ENCODE data around the gene GPD1L.

The GPD1L gene

GRCh38 chr3:32197991-32198390 is 91.6 kb downstream of the GPD1L start:
- H3K27ac ChIP-seq, result no peak overlapping the region
- TF ChIP-seq CTCF (conservative IDR thresholded peaks at IDR 0.05), result no peak

GRCh38 chr3:32198714-32199113 is 92.3 kb downstream of the GPD1L start:
- H3K27ac ChIP-seq, result no peak overlapping the region
- TF ChIP-seq CTCF (conservative IDR thresholded peaks at IDR 0.05), result no peak

GRCh38 chr3:32200490-32200889 is 94.1 kb downstream of the GPD1L start:
- TF ChIP-seq CTCF (conservative IDR thresholded peaks at IDR 0.05), result no peak
- no peak overlapping the region for H3K27ac ChIP-seq

- TF ChIP-seq CTCF (conservative IDR thresholded peaks at IDR 0.05), result no peak
- no peak overlapping the region for H3K27ac ChIP-seq
Observed at GRCh38 chr3:32200992-32201758, 94.8 kb downstream of the GPD1L start.

- no peak for TF ChIP-seq CTCF (conservative IDR thresholded peaks at IDR 0.05)
- H3K27ac ChIP-seq, result no peak overlapping the region
Observed at GRCh38 chr3:32202496-32202895, 96.1 kb downstream of the GPD1L start.

GRCh38 chr3:32203854-32204253 is 97.4 kb downstream of the GPD1L start:
- TF ChIP-seq CTCF (conservative IDR thresholded peaks at IDR 0.05), result no peak
- no peak overlapping the region for H3K27ac ChIP-seq

GRCh38 chr3:32208447-32208846 is 102.0 kb downstream of the GPD1L start:
- H3K27ac ChIP-seq, result no peak overlapping the region
- TF ChIP-seq CTCF (conservative IDR thresholded peaks at IDR 0.05), result no peak
